Fibroblast of lung (primary cell): ENCODE results near the gene TTC27.

Experiments
- CTCF ChIP-seq, 2 donors: IDR thresholded peaks in 1 of 2; conservative IDR thresholded peaks in 1 of 2; 1 replicate in 1 of 2; 2 replicates in 1 of 2; pipeline ENCODE4 v1.5.1; 2011 to 2012; ENCODE audit warnings: low read length in 2 of 2, control low read depth in 1 of 2, inconsistent platforms in 1 of 2, low read depth in 1 of 2, mild to moderate bottlenecking in 1 of 2
- EZH2 ChIP-seq: IDR thresholded peaks from 2 replicates; pipeline ENCODE4 v1.5.1; 2012; ENCODE audit warnings: low read length, control low read depth, mild to moderate bottlenecking; ENCODE audit errors: missing control alignments

- TF ChIP-seq CTCF (conservative IDR thresholded peaks at IDR 0.05 in 1 of 2, IDR thresholded peaks at IDR 0.05 in 1 of 2; ENCODE audit: low read depth in 1 of 2, low read length in 2 of 2) (no peak), EZH2 (no peak)
Measured at GRCh38 chr2:32617599-32618189, 10.2 kb upstream of the TTC27 start.
